HT-29 (cell line): ENCODE data around the gene HAPLN2. TPM values are rescaled to one million over a fixed set of nuclear protein-coding genes. Genes with fewer than 3 reads are reported as not detected.
"Not testable (repeated sequence)": the region's sequence is repeated elsewhere in the genome, so short reads cannot be mapped to it uniquely, and the experiment has no call there.

ENCODE experiments used
- DNase-seq: peaks from one replicate; pipeline ENCODE4 v3.0.0-alpha.2; 2015; ENCODE audit warnings: low spot score
- total RNA-seq: library from RNA; depleted of rRNA; stranded (reverse); fragments of >200 nt; shearing (Covaris generic); gene quantifications from 2 replicates; pipeline ENCODE4 v1.2.3, GENCODE V29; 2014

The HAPLN2 gene
- total RNA-seq, 1 experiment from 2014 or later: 0.10 TPM

- DNase-seq: peak; percentile 81
Measured at GRCh38 chr1:156591432-156592157, 27.6 kb upstream of the HAPLN2 start, which contains the start of gene NAXE. NAXE (plus strand) TSS chr1:156591776; CDS start chr1:156591805, 29 bp downstream.

- no peak for DNase-seq
Measured at GRCh38 chr1:156592158-156592909, 26.9 kb upstream of the HAPLN2 start.

GRCh38 chr1:156592910-156593660, 26.1 kb upstream of the HAPLN2 start:
- DNase-seq: no peak

- DNase-seq: no peak
Measured at GRCh38 chr1:156593661-156593989, 25.6 kb upstream of the HAPLN2 start.

- no peak for DNase-seq
Measured at GRCh38 chr1:156594190-156594589, 25.0 kb upstream of the HAPLN2 start.

- no peak for DNase-seq
Measured at GRCh38 chr1:156595016-156595415, 24.2 kb upstream of the HAPLN2 start.

- no peak for DNase-seq
Measured at GRCh38 chr1:156596426-156596825, 22.8 kb upstream of the HAPLN2 start.

- DNase-seq: no peak
Measured at GRCh38 chr1:156598125-156598524, 21.1 kb upstream of the HAPLN2 start.

- no peak for DNase-seq
Measured at GRCh38 chr1:156598731-156599432, 20.3 kb upstream of the HAPLN2 start.

GRCh38 chr1:156599811-156600210, 19.4 kb upstream of the HAPLN2 start:
- peak; percentile 26 for DNase-seq

GRCh38 chr1:156600733-156601121, 18.5 kb upstream of the HAPLN2 start:
- no peak for DNase-seq

GRCh38 chr1:156601122-156601830, 17.9 kb upstream of the HAPLN2 start, which contains the start of gene GPATCH4:
GPATCH4 (minus strand) TSS chr1:156601479.
- peak; percentile 80 for DNase-seq

- no peak for DNase-seq
Measured at GRCh38 chr1:156601892-156602291, 17.3 kb upstream of the HAPLN2 start.

- DNase-seq: no peak
Measured at GRCh38 chr1:156602557-156602993, 16.6 kb upstream of the HAPLN2 start.

- not testable (repeated sequence) for DNase-seq
Measured at GRCh38 chr1:156607344-156607743, 11.9 kb upstream of the HAPLN2 start.

GRCh38 chr1:156608036-156608674, 11.1 kb upstream of the HAPLN2 start:
- peak; percentile 83 for DNase-seq

- DNase-seq: peak; percentile 78
Measured at GRCh38 chr1:156608981-156609380, 10.2 kb upstream of the HAPLN2 start.

GRCh38 chr1:156610072-156610471, 9.1 kb upstream of the HAPLN2 start:
- DNase-seq: not testable (repeated sequence)

GRCh38 chr1:156612666-156613065, 6.5 kb upstream of the HAPLN2 start:
- DNase-seq: peak; percentile 50

- no peak for DNase-seq
Measured at GRCh38 chr1:156615946-156616345, 3.3 kb upstream of the HAPLN2 start.
